Panc1 (cell line): Measurements from ENCODE around the gene ATP4A. TPM values are rescaled to one million over a fixed set of nuclear protein-coding genes. Genes with fewer than 3 reads are reported as not detected.

Experiments used
- ATAC-seq: fragments of 200-7000 bp; cut with Tn5 transposase; 2 replicates; pipeline ENCODE4 v1.9.1; 2020; ENCODE audit warnings: mild to moderate bottlenecking, moderate library complexity
- BruUV-seq: library from RNA; stranded (reverse); fragments of 400-500 nt; replicated peaks from 2 replicates; lab custom pipeline; 2021; lab: Mats Ljungman, UMichigan
- CTCF ChIA-PET: fragments of 300-600 bp; sonication (Branson Sonifier 250); formaldehyde crosslinking; loops from one replicate; lab custom pipeline; 2022; ENCODE audit warnings: antibody characterized with exemption; lab: Charles Lee
- POLR2A ChIA-PET: fragments of 300-600 bp; sonication (Branson Sonifier 250); formaldehyde crosslinking; loops from one replicate; lab custom pipeline; 2022; ENCODE audit warnings: antibody characterized with exemption; lab: Charles Lee
- DNase-seq: peaks from one replicate; pipeline ENCODE4 v3.0.0-alpha.2; 2010; ENCODE audit warnings: low read depth, low spot score
- H3K27ac ChIP-seq: 2 replicates; pipeline ENCODE4 v1.5.1; 2011; ENCODE audit warnings: mild to moderate bottlenecking, low read length, inconsistent platforms
- H3K27me3 ChIP-seq: fragments of 200-500 bp; sonication (Bioruptor generic); 2 replicates; pipeline ENCODE4 v1.6.0; 2014; ENCODE audit warnings: low read length, inconsistent platforms; ENCODE audit not compliant: control insufficient read depth, insufficient read depth
- H3K36me3 ChIP-seq: fragments of 200-500 bp; sonication (Bioruptor generic); 2 replicates; pipeline ENCODE4 v1.5.1; 2014; ENCODE audit warnings: inconsistent platforms, mild to moderate bottlenecking, low read length, moderate library complexity; ENCODE audit not compliant: control insufficient read depth, insufficient read depth
- H3K4me1 ChIP-seq: 2 replicates; pipeline ENCODE4 v1.5.1; 2011; ENCODE audit warnings: inconsistent platforms, mild to moderate bottlenecking, low read length, moderate library complexity; ENCODE audit not compliant: control insufficient read depth, insufficient read depth
- H3K4me3 ChIP-seq, 2 experiments: 2 replicates each; pipeline ENCODE4 v1.5.1; 2011 to 2012; ENCODE audit warnings: low read depth in 2 of 2, low read length in 2 of 2, mild to moderate bottlenecking in 2 of 2, inconsistent platforms in 1 of 2, moderate library complexity in 1 of 2
- H3K9me3 ChIP-seq: fragments of 200-500 bp; sonication (Bioruptor generic); 2 replicates; pipeline ENCODE4 v1.5.1; 2014; ENCODE audit warnings: low read depth, mild to moderate bottlenecking, inconsistent platforms, low read length, moderate library complexity; ENCODE audit not compliant: control insufficient read depth, insufficient read depth
- POLR2AphosphoS5 ChIP-seq: IDR thresholded peaks from 2 replicates; pipeline ENCODE4 v1.6.1; 2012; ENCODE audit warnings: mild to moderate bottlenecking, low read depth, low read length, moderate library complexity
- SIN3A ChIP-seq: IDR thresholded peaks from 2 replicates; pipeline ENCODE4 v1.6.1; 2012; ENCODE audit warnings: low read depth, mild to moderate bottlenecking, low read length, moderate library complexity, borderline replicate concordance; ENCODE audit not compliant: insufficient read depth
- TCF7L2 ChIP-seq: IDR thresholded peaks from 2 replicates; pipeline ENCODE4 v1.6.1; 2011; ENCODE audit warnings: mild to moderate bottlenecking, low read depth, low read length, inconsistent platforms
- in situ Hi-C: cut with HindIII; loops from 2 replicates; pipeline ENCODE4 v1.10.0; 2016; ENCODE audit warnings: low sequenced_read_pairs, low pct_unique_long_range_greater_than_20kb
- intact Hi-C: fragments of 100-400 bp; cut with micrococcal nuclease; formaldehyde crosslinking; loops from one replicate; pipeline ENCODE4 v1.10.0; 2022; ENCODE audit not compliant: unreplicated experiment
- total RNA-seq: library from RNA; stranded (reverse); gene quantifications from one replicate; pipeline ENCODE4 v1.2.1, GENCODE V29; 2021; ENCODE audit not compliant: unreplicated experiment
- TF ChIP-seq, protein P1 (sequence below): fragments of 450-650 bp; IDR thresholded peaks from 2 replicates; pipeline ENCODE4 v1.5.1; 2017; ENCODE audit warnings: mild to moderate bottlenecking
- TF ChIP-seq, protein P2 (sequence below), 2 experiments: IDR thresholded peaks; 2 replicates each; pipeline ENCODE4 v1.6.1; 2011 to 2012; ENCODE audit warnings: low read depth in 2 of 2, control low read depth in 1 of 2, low read length in 1 of 2, mild to moderate bottlenecking in 1 of 2, moderate library complexity in 1 of 2; ENCODE audit not compliant: insufficient read depth in 1 of 2

ATP4A gene
- total RNA-seq, 1 experiment from 2014 or later = not detected

DNA sequence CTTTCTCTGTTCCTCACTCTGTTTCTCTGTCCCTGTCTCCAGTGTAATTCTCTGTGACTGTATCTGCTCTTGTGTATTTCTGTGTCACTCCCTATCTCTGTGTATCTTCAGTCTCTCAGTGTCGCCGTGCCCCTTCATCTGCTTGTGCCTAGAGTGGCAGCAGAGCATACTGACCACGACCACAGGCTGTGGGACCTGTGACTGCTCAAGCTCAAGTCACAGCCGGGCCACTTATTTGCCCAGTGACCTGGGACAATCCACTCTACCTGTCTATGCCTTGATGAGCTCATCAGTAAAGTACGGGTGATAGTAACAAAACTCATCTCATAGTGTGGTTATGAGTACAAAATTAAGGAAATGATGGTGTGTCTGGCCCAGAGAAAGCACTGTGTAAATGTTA, 9.4 kb downstream of the ATP4A start:
- ChIA-PET CTCF (no interaction called here), POLR2A (no interaction called here)
- intact Hi-C loops = loop anchor here (10.0 kb wide), 1 partner anchor 161 kb away; the partner anchor contains the start of gene KMT2B
- no peak for DNase-seq
- H3K27me3 ChIP-seq = peaks cover 1% of the 10 kb centered on the region; the same call in 1 of the 2 replicates
- H3K4me1 ChIP-seq = peaks cover 5% of the 10 kb centered on the region; the same call in 1 of the 2 replicates
- BruUV-seq = no TSS peak
- no peak overlapping the region for H3K4me3 ChIP-seq
- no peak for ATAC-seq
- in situ Hi-C loops = no loop called here
- TF ChIP-seq, protein P1, sequence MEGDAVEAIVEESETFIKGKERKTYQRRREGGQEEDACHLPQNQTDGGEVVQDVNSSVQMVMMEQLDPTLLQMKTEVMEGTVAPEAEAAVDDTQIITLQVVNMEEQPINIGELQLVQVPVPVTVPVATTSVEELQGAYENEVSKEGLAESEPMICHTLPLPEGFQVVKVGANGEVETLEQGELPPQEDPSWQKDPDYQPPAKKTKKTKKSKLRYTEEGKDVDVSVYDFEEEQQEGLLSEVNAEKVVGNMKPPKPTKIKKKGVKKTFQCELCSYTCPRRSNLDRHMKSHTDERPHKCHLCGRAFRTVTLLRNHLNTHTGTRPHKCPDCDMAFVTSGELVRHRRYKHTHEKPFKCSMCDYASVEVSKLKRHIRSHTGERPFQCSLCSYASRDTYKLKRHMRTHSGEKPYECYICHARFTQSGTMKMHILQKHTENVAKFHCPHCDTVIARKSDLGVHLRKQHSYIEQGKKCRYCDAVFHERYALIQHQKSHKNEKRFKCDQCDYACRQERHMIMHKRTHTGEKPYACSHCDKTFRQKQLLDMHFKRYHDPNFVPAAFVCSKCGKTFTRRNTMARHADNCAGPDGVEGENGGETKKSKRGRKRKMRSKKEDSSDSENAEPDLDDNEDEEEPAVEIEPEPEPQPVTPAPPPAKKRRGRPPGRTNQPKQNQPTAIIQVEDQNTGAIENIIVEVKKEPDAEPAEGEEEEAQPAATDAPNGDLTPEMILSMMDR = no peak
- TF ChIP-seq, protein P2, sequence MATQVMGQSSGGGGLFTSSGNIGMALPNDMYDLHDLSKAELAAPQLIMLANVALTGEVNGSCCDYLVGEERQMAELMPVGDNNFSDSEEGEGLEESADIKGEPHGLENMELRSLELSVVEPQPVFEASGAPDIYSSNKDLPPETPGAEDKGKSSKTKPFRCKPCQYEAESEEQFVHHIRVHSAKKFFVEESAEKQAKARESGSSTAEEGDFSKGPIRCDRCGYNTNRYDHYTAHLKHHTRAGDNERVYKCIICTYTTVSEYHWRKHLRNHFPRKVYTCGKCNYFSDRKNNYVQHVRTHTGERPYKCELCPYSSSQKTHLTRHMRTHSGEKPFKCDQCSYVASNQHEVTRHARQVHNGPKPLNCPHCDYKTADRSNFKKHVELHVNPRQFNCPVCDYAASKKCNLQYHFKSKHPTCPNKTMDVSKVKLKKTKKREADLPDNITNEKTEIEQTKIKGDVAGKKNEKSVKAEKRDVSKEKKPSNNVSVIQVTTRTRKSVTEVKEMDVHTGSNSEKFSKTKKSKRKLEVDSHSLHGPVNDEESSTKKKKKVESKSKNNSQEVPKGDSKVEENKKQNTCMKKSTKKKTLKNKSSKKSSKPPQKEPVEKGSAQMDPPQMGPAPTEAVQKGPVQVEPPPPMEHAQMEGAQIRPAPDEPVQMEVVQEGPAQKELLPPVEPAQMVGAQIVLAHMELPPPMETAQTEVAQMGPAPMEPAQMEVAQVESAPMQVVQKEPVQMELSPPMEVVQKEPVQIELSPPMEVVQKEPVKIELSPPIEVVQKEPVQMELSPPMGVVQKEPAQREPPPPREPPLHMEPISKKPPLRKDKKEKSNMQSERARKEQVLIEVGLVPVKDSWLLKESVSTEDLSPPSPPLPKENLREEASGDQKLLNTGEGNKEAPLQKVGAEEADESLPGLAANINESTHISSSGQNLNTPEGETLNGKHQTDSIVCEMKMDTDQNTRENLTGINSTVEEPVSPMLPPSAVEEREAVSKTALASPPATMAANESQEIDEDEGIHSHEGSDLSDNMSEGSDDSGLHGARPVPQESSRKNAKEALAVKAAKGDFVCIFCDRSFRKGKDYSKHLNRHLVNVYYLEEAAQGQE (IDR thresholded peaks at IDR 0.05; ENCODE audit: insufficient read depth in 1 of 2, low read depth in 2 of 2, low read length in 1 of 2) = no peak
- TF ChIP-seq SIN3A (no peak), TCF7L2 (no peak), POLR2AphosphoS5 (no peak)
- no peaks in the 10 kb centered on the region for H3K9me3 ChIP-seq
- no peak overlapping the region for H3K27ac ChIP-seq
- no peaks in the 10 kb centered on the region for H3K36me3 ChIP-seq

- H3K9me3 ChIP-seq = no peaks in the 10 kb centered on the region
- ATAC-seq (no peak), DNase-seq (no peak)
- no peaks in the 10 kb centered on the region for H3K27me3 ChIP-seq
- in situ Hi-C loops = no loop called here
- no peaks in the 10 kb centered on the region for H3K4me1 ChIP-seq
- ChIA-PET POLR2A (no interaction called here), CTCF (no interaction called here)
- no peak overlapping the region for H3K27ac ChIP-seq
- TF ChIP-seq SIN3A = no peak
- TF ChIP-seq, protein P2 (IDR thresholded peaks at IDR 0.05; ENCODE audit: insufficient read depth in 1 of 2, low read depth in 2 of 2, low read length in 1 of 2) = no peak
- TF ChIP-seq, protein P1 = no peak
- no peak for TF ChIP-seq TCF7L2
- TF ChIP-seq POLR2AphosphoS5 = no peak
- no peaks in the 10 kb centered on the region for H3K36me3 ChIP-seq
- intact Hi-C loops = loop anchor here (10.0 kb wide), 1 partner anchor 161 kb away; the partner anchor contains the start of gene KMT2B
- H3K4me3 ChIP-seq = no peak overlapping the region
- no TSS peak for BruUV-seq
Measured at GRCh38 chr19:35553385-35554000, 10.0 kb downstream of the ATP4A start.
